Suprapubic skin (tissue), 4 donors: ENCODE data around the gene ENPP3.

ENCODE experiments used
- CTCF ChIP-seq, 2 donors: fragments of 200-600 bp in 1 of 2; fragments of 450-650 bp in 1 of 2; sonication (generic) in 1 of 2; IDR thresholded peaks; one replicate each; pipeline ENCODE4 v1.5.1; 2016 to 2019; ENCODE audit warnings: antibody characterized with exemption in 2 of 2, mild to moderate bottlenecking in 1 of 2, moderate library complexity in 1 of 2
- EP300 ChIP-seq: sonication (generic); formaldehyde crosslinking; IDR thresholded peaks from one replicate; pipeline ENCODE4 v1.6.1; 2017; ENCODE audit warnings: antibody characterized with exemption
- POLR2A ChIP-seq, 2 donors: fragments of 450-650 bp; IDR thresholded peaks; one replicate each; pipeline ENCODE4 v1.6.1; 2017; ENCODE audit warnings: antibody characterized with exemption in 2 of 2, mild to moderate bottlenecking in 2 of 2, moderate library complexity in 2 of 2
- POLR2AphosphoS5 ChIP-seq, 3 donors: sonication (generic); formaldehyde crosslinking; IDR thresholded peaks; one replicate each; pipeline ENCODE4 v1.6.1; 2017; ENCODE audit warnings: antibody characterized with exemption in 3 of 3

GRCh38 chr6:131641554-131641953 is 4.5 kb downstream of the ENPP3 start:
- TF ChIP-seq POLR2A (IDR thresholded peaks at IDR 0.05) (no peak), CTCF (IDR thresholded peaks at IDR 0.05) (no peak), POLR2AphosphoS5 (IDR thresholded peaks at IDR 0.05) (no peak), EP300 (no peak)
